ENCODE results near the gene PHF11. TPM values are rescaled to one million over a fixed set of nuclear protein-coding genes. Genes with fewer than 3 reads are reported as not detected.
A peak's percentile ranks its signal among the peaks of the same experiment; 100 is the strongest.

PHF11 gene
- total RNA-seq, 1 donor from 2014 or later, result 15.1 TPM

DNA sequence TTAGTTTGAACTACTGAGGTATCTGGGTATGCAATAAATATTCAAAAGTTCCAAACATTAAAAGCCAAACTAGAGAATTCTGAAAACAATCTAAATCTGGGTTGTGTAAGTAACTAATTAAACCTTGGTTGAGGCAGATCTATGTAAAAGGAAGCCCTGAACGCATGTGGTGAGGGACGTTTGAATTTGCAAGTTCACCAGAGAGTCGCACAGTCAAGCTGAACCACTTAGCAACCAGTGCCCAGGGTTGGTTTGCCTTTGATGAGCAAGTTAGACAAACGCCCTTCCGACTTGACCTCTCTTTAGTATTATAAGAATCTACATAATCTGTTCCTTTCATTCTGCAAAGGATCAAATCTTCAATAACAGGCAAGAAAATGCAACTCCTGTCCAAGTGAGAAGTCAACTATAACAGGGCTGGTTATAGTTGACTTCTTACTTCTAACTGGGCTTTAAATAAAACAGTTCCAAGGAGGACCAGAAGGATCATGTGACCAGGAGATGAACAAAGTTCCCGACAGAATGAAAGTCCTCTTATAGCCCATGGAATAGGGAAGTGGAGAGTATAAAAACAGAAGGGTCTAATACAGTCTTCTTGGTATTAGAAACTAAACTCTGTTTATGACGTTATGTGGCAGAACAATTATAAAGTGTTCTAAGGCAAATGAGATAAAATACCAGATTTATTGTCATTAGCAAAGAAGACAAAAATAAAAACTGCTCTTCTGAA lies 40.6 kb downstream of the PHF11 start:
- peaks cover 47% of the 10 kb centered on the region for H3K4me1 ChIP-seq
- peaks cover 21% of the 10 kb centered on the region for H3K36me3 ChIP-seq
- DNase-seq, result no peak
- H3K4me3 ChIP-seq, result no peak overlapping the region
- no peak overlapping the region for H3K27ac ChIP-seq (replicated peaks)
- intact Hi-C loops (cut with micrococcal nuclease), result no loop called here
- no peaks in the 10 kb centered on the region for H3K9me3 ChIP-seq (replicated peaks)
- no peaks in the 10 kb centered on the region for H3K27me3 ChIP-seq (ENCODE audit: low read depth)
- TF ChIP-seq, protein P1, sequence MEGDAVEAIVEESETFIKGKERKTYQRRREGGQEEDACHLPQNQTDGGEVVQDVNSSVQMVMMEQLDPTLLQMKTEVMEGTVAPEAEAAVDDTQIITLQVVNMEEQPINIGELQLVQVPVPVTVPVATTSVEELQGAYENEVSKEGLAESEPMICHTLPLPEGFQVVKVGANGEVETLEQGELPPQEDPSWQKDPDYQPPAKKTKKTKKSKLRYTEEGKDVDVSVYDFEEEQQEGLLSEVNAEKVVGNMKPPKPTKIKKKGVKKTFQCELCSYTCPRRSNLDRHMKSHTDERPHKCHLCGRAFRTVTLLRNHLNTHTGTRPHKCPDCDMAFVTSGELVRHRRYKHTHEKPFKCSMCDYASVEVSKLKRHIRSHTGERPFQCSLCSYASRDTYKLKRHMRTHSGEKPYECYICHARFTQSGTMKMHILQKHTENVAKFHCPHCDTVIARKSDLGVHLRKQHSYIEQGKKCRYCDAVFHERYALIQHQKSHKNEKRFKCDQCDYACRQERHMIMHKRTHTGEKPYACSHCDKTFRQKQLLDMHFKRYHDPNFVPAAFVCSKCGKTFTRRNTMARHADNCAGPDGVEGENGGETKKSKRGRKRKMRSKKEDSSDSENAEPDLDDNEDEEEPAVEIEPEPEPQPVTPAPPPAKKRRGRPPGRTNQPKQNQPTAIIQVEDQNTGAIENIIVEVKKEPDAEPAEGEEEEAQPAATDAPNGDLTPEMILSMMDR (IDR thresholded peaks at IDR 0.05; ENCODE audit: borderline replicate concordance), result no peak

DNA sequence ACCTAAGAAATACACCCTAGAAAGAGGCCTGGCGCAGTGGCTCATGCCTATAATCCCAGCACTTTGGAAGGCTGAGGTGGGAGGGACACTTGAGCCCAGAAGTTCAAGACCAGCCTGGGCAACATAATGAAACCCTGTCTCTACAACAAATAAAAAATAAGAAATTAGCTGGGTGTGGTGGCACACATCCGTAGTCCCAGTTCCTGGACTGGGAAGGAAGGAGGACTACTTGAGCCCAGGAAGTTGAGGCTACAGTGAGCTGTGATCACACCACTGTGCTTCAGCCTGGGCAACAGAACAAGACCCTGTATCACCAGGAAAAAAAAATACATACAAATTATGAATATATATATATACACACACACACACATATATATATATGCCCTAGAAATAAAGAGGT lies 42.7 kb downstream of the PHF11 start:
- intact Hi-C loops (cut with micrococcal nuclease), result no loop called here
- no peak for DNase-seq
- H3K36me3 ChIP-seq, result peaks cover 40% of the 10 kb centered on the region

DNA sequence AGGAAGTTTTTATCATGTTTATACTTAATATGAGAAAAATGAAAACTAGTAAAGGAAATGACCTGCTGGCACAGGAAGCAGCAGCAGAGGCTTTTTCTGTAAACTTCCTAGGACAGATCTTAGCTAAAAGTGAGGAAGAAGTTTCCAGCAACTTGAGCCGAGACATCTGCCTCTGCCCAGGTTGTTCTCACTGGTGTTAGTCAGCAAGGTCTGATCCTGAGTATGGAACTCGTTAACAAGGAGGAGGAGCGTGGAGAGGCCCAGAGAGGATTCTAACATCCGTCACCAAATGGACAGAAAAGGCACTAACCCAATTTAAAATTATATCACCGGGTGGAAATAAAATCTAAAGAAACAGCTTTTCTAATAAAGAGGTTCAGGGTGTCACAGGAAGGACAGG lies 43.6 kb downstream of the PHF11 start:
- TF ChIP-seq, protein P1 (IDR thresholded peaks at IDR 0.05; ENCODE audit: borderline replicate concordance), result no peak
- Histone ChIP-seq H3K9me3 (replicated peaks) (no peaks in the 10 kb centered on the region), H3K27me3 (ENCODE audit: low read depth) (no peaks in the 10 kb centered on the region), H3K27ac (replicated peaks) (no peak overlapping the region), H3K4me3 (no peak overlapping the region), H3K4me1 (peaks cover 27% of the 10 kb centered on the region), H3K36me3 (peaks cover 45% of the 10 kb centered on the region)
- intact Hi-C loops (cut with micrococcal nuclease), result no loop called here
- no peak for DNase-seq

More for the DNA sequence above, 42.7 kb downstream of the PHF11 start:
- Histone ChIP-seq H3K27me3 (ENCODE audit: low read depth) (no peaks in the 10 kb centered on the region), H3K9me3 (replicated peaks) (no peaks in the 10 kb centered on the region), H3K4me3 (no peak overlapping the region), H3K4me1 (peaks cover 34% of the 10 kb centered on the region), H3K27ac (replicated peaks) (no peak overlapping the region)
- TF ChIP-seq, protein P1 (IDR thresholded peaks at IDR 0.05; ENCODE audit: borderline replicate concordance), result no peak

DNA sequence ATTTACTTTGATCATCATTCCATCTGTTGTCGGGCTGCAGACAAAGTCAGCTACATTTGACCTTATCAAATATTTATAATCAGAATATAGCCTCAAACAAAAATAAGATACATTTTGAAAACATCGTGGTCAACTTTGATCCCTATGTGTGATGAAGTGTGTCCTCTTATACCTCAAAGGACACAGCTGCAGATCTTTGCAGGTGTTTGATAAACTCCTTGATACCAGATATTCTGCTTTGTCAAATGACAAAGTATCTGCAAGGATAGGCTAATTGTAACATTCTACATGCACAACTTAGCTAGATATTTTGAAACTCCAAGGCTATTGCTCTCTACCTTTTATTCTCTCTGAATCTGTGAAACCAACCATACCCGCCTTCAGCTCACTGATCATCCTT lies 44.0 kb downstream of the PHF11 start:
- Histone ChIP-seq H3K27ac (replicated peaks) (no peak overlapping the region), H3K36me3 (peaks cover 49% of the 10 kb centered on the region)
- intact Hi-C loops (cut with micrococcal nuclease), result loop anchor here (5.0 kb wide), 1 partner anchor 68 kb away; no protein-coding TSS in a partner anchor

DNA sequence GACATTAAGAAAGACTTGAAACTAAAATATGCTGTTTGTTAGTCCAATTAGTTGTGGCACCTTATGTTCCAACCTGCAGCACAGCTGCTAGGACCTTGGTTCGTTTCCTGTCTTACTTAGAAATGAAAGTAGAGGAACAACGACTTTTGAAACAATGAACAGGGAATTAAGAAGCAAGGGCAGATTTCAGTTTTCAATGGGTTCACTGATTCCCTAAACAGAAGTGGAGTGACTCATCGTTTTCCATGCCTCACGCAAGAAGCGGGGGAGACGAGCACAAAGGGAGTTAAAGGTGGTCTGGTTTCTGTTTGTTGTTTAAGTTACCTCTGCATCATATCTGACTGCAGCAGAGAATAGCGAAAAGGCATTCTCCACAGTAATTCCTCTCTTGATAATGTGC lies 44.8 kb downstream of the PHF11 start:
- TF ChIP-seq, protein P1 (IDR thresholded peaks at IDR 0.05; ENCODE audit: borderline replicate concordance), result no peak
- intact Hi-C loops (cut with micrococcal nuclease), result loop anchor here (5.0 kb wide), 1 partner anchor 67 kb away; no protein-coding TSS in a partner anchor
- DNase-seq, result no peak
- H3K9me3 ChIP-seq (replicated peaks), result no peaks in the 10 kb centered on the region
- peak overlapping the region; percentile 67 for H3K27ac ChIP-seq (replicated peaks)
- no peaks in the 10 kb centered on the region for H3K27me3 ChIP-seq (ENCODE audit: low read depth)
- H3K4me1 ChIP-seq, result peaks cover 27% of the 10 kb centered on the region
- H3K4me3 ChIP-seq, result peak overlapping the region; percentile 38
- peaks cover 57% of the 10 kb centered on the region for H3K36me3 ChIP-seq

More for the DNA sequence above, 44.0 kb downstream of the PHF11 start:
- no peak for DNase-seq
- TF ChIP-seq, protein P1 (IDR thresholded peaks at IDR 0.05; ENCODE audit: borderline replicate concordance), result no peak
- H3K27me3 ChIP-seq (ENCODE audit: low read depth), result no peaks in the 10 kb centered on the region
- H3K4me1 ChIP-seq, result peaks cover 27% of the 10 kb centered on the region
- H3K9me3 ChIP-seq (replicated peaks), result no peaks in the 10 kb centered on the region
- H3K4me3 ChIP-seq, result no peak overlapping the region
